IMR-90 (cell line): ENCODE data around the gene NCOA7. TPM values are rescaled to one million over a fixed set of nuclear protein-coding genes. Genes with fewer than 3 reads are reported as not detected.

Experiments used
- ATAC-seq: fragments of 200-7000 bp; cut with Tn5 transposase; 2 replicates; pipeline ENCODE4 v1.9.1; 2020; ENCODE audit warnings: low read depth, mild to moderate bottlenecking, moderate library complexity
- BruUV-seq: library from RNA; stranded (reverse); fragments of 400-500 nt; replicated peaks from 2 replicates; lab custom pipeline; 2021; lab: Mats Ljungman, UMichigan
- CTCF ChIA-PET: fragments of 300-600 bp; formaldehyde crosslinking; extraction: SDS; loops from one replicate; lab custom pipeline; 2021; ENCODE audit warnings: antibody characterized with exemption; lab: Yijun Ruan, JAX
- POLR2A ChIA-PET: fragments of 300-600 bp; sonication (Branson Sonifier 250); formaldehyde crosslinking; loops from one replicate; lab custom pipeline; 2022; ENCODE audit warnings: antibody characterized with exemption; ENCODE audit not compliant: unreplicated experiment; lab: Charles Lee
- DNase-seq: peaks from one replicate; pipeline ENCODE4 v3.0.0; 2013
- H2AFZ ChIP-seq: replicated peaks from 2 replicates; pipeline ENCODE3; 2013; ENCODE audit warnings: low read length, mild to moderate bottlenecking; ENCODE audit not compliant: poor library complexity
- H2AK5ac ChIP-seq: 2 replicates; pipeline ENCODE4 v1.6.1; 2013; ENCODE audit warnings: low read depth, low read length, inconsistent platforms
- H2AK9ac ChIP-seq: replicated peaks from 2 replicates; pipeline ENCODE3; 2013; ENCODE audit warnings: mild to moderate bottlenecking, low read depth, low read length, moderate library complexity; ENCODE audit not compliant: poor library complexity
- H2BK120ac ChIP-seq: 2 replicates; pipeline ENCODE4 v1.6.1; 2013; ENCODE audit warnings: low read depth, low read length, inconsistent platforms
- H2BK15ac ChIP-seq: 3 replicates; pipeline ENCODE4 v1.6.1; 2013; ENCODE audit warnings: low read depth, low read length, inconsistent platforms
- H2BK20ac ChIP-seq: 2 replicates; pipeline ENCODE4 v1.6.1; 2013; ENCODE audit warnings: low read depth, mild to moderate bottlenecking, inconsistent platforms, low read length, moderate library complexity
- H2BK5ac ChIP-seq: 2 replicates; pipeline ENCODE4 v1.6.1; 2013; ENCODE audit warnings: mild to moderate bottlenecking, low read depth, low read length, inconsistent platforms; ENCODE audit not compliant: poor library complexity, severe bottlenecking
- H3K14ac ChIP-seq: replicated peaks from 2 replicates; pipeline ENCODE4 v1.6.1; 2013; ENCODE audit warnings: low read depth, low read length, inconsistent platforms
- H3K18ac ChIP-seq: 2 replicates; pipeline ENCODE4 v1.6.1; 2013; ENCODE audit warnings: low read depth, low read length, control low read depth
- H3K23ac ChIP-seq: 2 replicates; pipeline ENCODE4 v1.6.1; 2013; ENCODE audit warnings: low read depth, low read length, inconsistent platforms
- H3K27ac ChIP-seq: 2 replicates; pipeline ENCODE4 v1.5.1; 2013; ENCODE audit warnings: mild to moderate bottlenecking, control low read depth, low read length; ENCODE audit not compliant: insufficient read depth
- H3K27me3 ChIP-seq: 2 replicates; pipeline ENCODE4 v1.6.1; 2013; ENCODE audit warnings: low read length; ENCODE audit not compliant: control insufficient read depth, insufficient read depth
- H3K36me3 ChIP-seq: 2 replicates; pipeline ENCODE4 v1.6.1; 2013; ENCODE audit warnings: low read length, mixed read lengths; ENCODE audit not compliant: control insufficient read depth, insufficient read depth
- H3K4ac ChIP-seq: 2 replicates; pipeline ENCODE4 v1.6.1; 2013; ENCODE audit warnings: low read depth, low read length, inconsistent platforms
- H3K4me1 ChIP-seq: 2 replicates; pipeline ENCODE4 v1.6.1; 2013; ENCODE audit warnings: low read length, mixed read lengths; ENCODE audit not compliant: control insufficient read depth, insufficient read depth
- H3K4me2 ChIP-seq: 2 replicates; pipeline ENCODE4 v1.6.1; 2013; ENCODE audit warnings: low read depth, mild to moderate bottlenecking, control low read depth, low read length, moderate library complexity
- H3K4me3 ChIP-seq: 2 replicates; pipeline ENCODE4 v1.5.1; 2013; ENCODE audit warnings: low read depth, mild to moderate bottlenecking, control low read depth, low read length, moderate library complexity; ENCODE audit not compliant: insufficient read depth
- H3K56ac ChIP-seq: 2 replicates; pipeline ENCODE4 v1.6.1; 2013; ENCODE audit warnings: low read length, inconsistent platforms; ENCODE audit not compliant: insufficient read depth; ENCODE audit errors: extremely low read depth
- H3K79me1 ChIP-seq, 2 experiments: 2 replicates each; pipeline ENCODE4 v1.6.1; 2013; ENCODE audit warnings: low read length in 2 of 2, inconsistent platforms in 1 of 2, low read depth in 1 of 2
- H3K9ac ChIP-seq: 2 replicates; pipeline ENCODE4 v1.6.1; 2013; ENCODE audit warnings: low read depth, low read length, control low read depth
- H3K9me1 ChIP-seq: 2 replicates; pipeline ENCODE4 v1.6.1; 2013; ENCODE audit warnings: low read length, inconsistent platforms; ENCODE audit not compliant: insufficient read depth
- H3K9me3 ChIP-seq: 2 replicates; pipeline ENCODE4 v1.6.1; 2013; ENCODE audit warnings: low read length; ENCODE audit not compliant: control insufficient read depth, insufficient read depth
- H4K20me1 ChIP-seq: 2 replicates; pipeline ENCODE4 v1.6.1; 2013; ENCODE audit warnings: low read length, inconsistent platforms; ENCODE audit not compliant: insufficient read depth
- H4K5ac ChIP-seq: 2 replicates; pipeline ENCODE4 v1.6.1; 2013; ENCODE audit warnings: mild to moderate bottlenecking, low read depth, low read length, control low read depth
- H4K8ac ChIP-seq, 2 experiments: 2 replicates each; pipeline ENCODE4 v1.6.1; 2013; ENCODE audit warnings: low read depth in 2 of 2, low read length in 2 of 2, control low read depth in 1 of 2, inconsistent platforms in 1 of 2
- H4K91ac ChIP-seq: 2 replicates; pipeline ENCODE4 v1.6.1; 2013; ENCODE audit warnings: low read depth, low read length, inconsistent platforms; ENCODE audit not compliant: insufficient read depth
- MXI1 ChIP-seq: IDR thresholded peaks from 2 replicates; pipeline ENCODE4 v1.6.1; 2012; ENCODE audit warnings: low read depth, mild to moderate bottlenecking, low read length, moderate library complexity, borderline replicate concordance
- POLR2A ChIP-seq: IDR thresholded peaks from 2 replicates; pipeline ENCODE4 v1.6.1; 2012; ENCODE audit warnings: mild to moderate bottlenecking, low read depth, low read length
- WGBS, 2 experiments: methylation state at CpG; one replicate each; pipeline versions ENCODE4 v1.1.5 to v1.1.7; 2013; ENCODE audit warnings: missing lambda C conversion rate in 2 of 2; ENCODE audit not compliant: insufficient read length in 1 of 2; ENCODE audit errors: extremely low coverage in 2 of 2; 5-methylcytosine and 5-hydroxymethylcytosine counted together
- dilution Hi-C: fragments of 300-500 bp; cut with HindIII; formaldehyde crosslinking; loops from one replicate; pipeline ENCODE4 v1.14.3; 2018; ENCODE audit warnings: low sequenced_read_pairs; ENCODE audit not compliant: unreplicated experiment
- in situ Hi-C: fragments of 300-500 bp; cut with MboI; formaldehyde crosslinking; loops from 3 replicates; pipeline ENCODE4 v1.14.3; 2019; ENCODE audit warnings: low sequenced_read_pairs, inconsistent platforms, mixed read lengths
- intact Hi-C: fragments of 100-400 bp; cut with micrococcal nuclease; formaldehyde crosslinking; loops from 2 replicates; pipeline ENCODE4 v1.10.0; 2022
- polyA plus RNA-seq, 3 experiments: library from polyadenylated mRNA; depleted of rRNA; stranded (reverse); fragments of >200 nt; gene quantifications; 2 replicates each; pipeline ENCODE4 v1.2.3, GENCODE V29; 2012; ENCODE audit warnings: low replicate concordance in 1 of 3
- total RNA-seq: library from RNA; depleted of rRNA; stranded (reverse); fragments of >200 nt; gene quantifications from 2 replicates; pipeline ENCODE4 v1.2.3, GENCODE V29; 2012

Gene NCOA7
- total and polyA plus RNA-seq, 2 of the 4 experiments (the other 2 are of a cell fraction), result 12.6 to 12.9 TPM

DNA sequence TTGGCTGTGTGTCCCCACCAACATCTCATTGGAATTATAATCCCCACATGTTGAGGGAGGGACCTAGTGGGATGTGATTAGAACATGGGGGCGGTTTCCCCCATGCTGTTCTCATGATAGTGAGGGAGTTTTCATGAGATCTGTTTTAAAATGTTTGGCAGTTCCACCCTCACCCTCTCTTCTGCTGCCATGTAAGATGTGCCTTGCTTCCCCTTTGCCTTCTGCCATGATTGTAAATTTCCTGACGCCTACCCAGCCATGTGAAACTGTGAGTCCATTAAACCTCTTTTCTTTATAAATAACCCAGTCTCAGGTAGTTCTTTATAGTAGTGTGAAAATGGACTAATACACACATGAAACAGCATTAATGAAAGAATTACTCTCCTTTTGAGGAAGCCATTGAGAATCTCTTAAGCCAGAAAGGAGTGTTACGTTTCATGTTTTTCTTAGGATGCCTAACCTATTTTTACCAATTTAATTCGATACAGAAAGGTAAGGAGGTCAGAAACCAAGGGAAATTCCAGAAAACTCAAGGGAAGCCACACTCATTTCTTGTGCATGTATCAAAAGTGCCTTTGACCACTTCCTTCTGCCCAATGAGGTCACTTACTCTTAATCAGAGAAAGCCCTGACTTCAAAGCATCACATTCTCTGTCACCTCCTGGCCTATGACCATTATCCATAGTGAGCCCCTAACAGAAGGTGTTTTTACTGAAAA lies 141.1 kb downstream of the NCOA7 start:
- no TSS peak for BruUV-seq
- POLR2A ChIA-PET, result no interaction called here

More for the DNA sequence above, 141.1 kb downstream of the NCOA7 start:
- H4K8ac ChIP-seq, result peak overlapping the region; percentile 19 to 48; a peak in 2 of 4 replicates
- peaks cover 8% of the 10 kb centered on the region for H3K36me3 ChIP-seq
- H2BK20ac ChIP-seq, result peak overlapping the region; percentile 91
- no peak overlapping the region for H3K27ac ChIP-seq
- WGBS, 2 experiments, result no CpG with 5 or more reads among the region's 4 CpGs
- no peak overlapping the region for H3K9ac ChIP-seq
- no peaks in the 10 kb centered on the region for H4K20me1 ChIP-seq
- no peak overlapping the region for H3K4me3 ChIP-seq
- peak overlapping the region; percentile 69 for H4K91ac ChIP-seq
- H2BK120ac ChIP-seq, result peak overlapping the region; percentile 84
- H3K14ac ChIP-seq, result peak overlapping the region; percentile 50; the same call in 1 of the 2 replicates
- H2BK15ac ChIP-seq, result peak overlapping the region; percentile 68
- no peak overlapping the region for H3K4me2 ChIP-seq
- dilution Hi-C loops, result no loop called here
- TF ChIP-seq MXI1, result no peak
- TF ChIP-seq POLR2A, result peak; percentile 33; the same call in 1 of the 2 replicates
- no peak overlapping the region for H3K23ac ChIP-seq
- no peak overlapping the region for H3K56ac ChIP-seq
- peaks cover 7% of the 10 kb centered on the region for H3K9me1 ChIP-seq
- intact Hi-C loops, result no loop called here
- H3K27me3 ChIP-seq, result no peaks in the 10 kb centered on the region
- in situ Hi-C loops, result no loop called here
- H2BK5ac ChIP-seq, result peak overlapping the region; percentile 87
- H3K79me1 ChIP-seq, result no peaks in the 10 kb centered on the region
- H4K5ac ChIP-seq, result peak overlapping the region; percentile 64; the same call in 1 of the 2 replicates
- H2AK9ac ChIP-seq, result no peak overlapping the region
- DNase-seq (peak; percentile 81), ATAC-seq (no peak)
- H3K9me3 ChIP-seq, result no peaks in the 10 kb centered on the region
- H3K4ac ChIP-seq, result peak overlapping the region; percentile 76
- H3K4me1 ChIP-seq, result peaks cover 5% of the 10 kb centered on the region; the same call in 1 of the 2 replicates
- H2AFZ ChIP-seq, result no peak overlapping the region
- peak overlapping the region; percentile 57; the same call in 1 of the 2 replicates for H2AK5ac ChIP-seq
- CTCF ChIA-PET, result interaction anchor here (0.6 kb wide), 1 partner anchor 9 kb away, joined by 4 read pairs; no protein-coding TSS in a partner anchor
- H3K18ac ChIP-seq, result peak overlapping the region; percentile 71; the same call in 1 of the 2 replicates
